ENCODE results near the gene PTPRM. TPM values are rescaled to one million over a fixed set of nuclear protein-coding genes. Genes with fewer than 3 reads are reported as not detected.

The PTPRM gene
- total RNA-seq, 4 donors from 2014 or later = 62.7 to 94.0 (median 76.0) TPM

DNA sequence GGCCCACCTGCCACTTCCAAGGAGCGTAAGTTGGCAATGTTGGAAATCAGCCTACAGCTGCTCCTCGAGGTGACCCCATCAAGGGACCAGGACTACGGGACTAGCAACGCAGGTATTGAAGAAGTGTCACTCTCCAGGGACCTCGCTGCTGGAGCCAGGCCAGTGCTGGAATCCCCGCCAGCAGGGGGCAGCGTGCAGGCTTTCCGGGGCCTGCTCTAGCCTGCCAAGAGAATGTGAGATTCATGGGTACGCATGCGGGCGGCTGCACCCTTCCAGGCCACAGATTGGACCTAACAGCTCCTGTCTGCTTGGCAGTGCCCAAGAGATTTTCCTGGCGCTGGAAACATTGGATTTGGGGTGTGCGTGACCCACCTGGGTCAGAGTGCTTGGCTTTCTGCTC lies 859.3 kb downstream of the PTPRM start:
- TF ChIP-seq POLR2A (IDR thresholded peaks at IDR 0.05; ENCODE audit: low read depth) (no peak), EP300 (IDR thresholded peaks at IDR 0.05) (no peak), POLR2AphosphoS5 (IDR thresholded peaks at IDR 0.05) (no peak)
- TF ChIP-seq, protein P1, sequence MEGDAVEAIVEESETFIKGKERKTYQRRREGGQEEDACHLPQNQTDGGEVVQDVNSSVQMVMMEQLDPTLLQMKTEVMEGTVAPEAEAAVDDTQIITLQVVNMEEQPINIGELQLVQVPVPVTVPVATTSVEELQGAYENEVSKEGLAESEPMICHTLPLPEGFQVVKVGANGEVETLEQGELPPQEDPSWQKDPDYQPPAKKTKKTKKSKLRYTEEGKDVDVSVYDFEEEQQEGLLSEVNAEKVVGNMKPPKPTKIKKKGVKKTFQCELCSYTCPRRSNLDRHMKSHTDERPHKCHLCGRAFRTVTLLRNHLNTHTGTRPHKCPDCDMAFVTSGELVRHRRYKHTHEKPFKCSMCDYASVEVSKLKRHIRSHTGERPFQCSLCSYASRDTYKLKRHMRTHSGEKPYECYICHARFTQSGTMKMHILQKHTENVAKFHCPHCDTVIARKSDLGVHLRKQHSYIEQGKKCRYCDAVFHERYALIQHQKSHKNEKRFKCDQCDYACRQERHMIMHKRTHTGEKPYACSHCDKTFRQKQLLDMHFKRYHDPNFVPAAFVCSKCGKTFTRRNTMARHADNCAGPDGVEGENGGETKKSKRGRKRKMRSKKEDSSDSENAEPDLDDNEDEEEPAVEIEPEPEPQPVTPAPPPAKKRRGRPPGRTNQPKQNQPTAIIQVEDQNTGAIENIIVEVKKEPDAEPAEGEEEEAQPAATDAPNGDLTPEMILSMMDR (IDR thresholded peaks at IDR 0.05) = no peak
- H3K27me3 ChIP-seq = no peaks in the 10 kb centered on the region
- intact Hi-C loops (cut with DNase I) = no loop called here

DNA sequence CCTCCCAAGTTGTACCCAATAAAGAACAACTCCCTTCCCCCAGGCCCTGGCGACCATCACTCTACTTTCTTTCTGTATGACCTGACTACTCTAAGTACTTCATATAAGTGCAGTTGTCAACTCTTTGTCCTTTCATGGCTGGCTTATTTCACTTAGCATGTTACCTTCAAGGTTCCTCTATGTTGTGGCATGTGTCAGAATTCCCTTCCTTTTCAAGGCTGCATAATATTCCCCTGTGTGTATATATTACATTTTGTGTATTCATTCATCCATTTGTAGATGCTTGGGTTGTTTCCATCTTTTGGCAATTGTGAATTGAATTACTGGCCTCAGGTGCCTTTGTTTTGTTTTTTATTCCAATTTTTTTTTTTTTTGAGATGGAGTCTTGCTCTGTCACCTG lies 860.2 kb downstream of the PTPRM start:
- TF ChIP-seq POLR2A (IDR thresholded peaks at IDR 0.05; ENCODE audit: low read depth) = no peak
- TF ChIP-seq, protein P1 (IDR thresholded peaks at IDR 0.05) = no peak
- no peak for TF ChIP-seq EP300 (IDR thresholded peaks at IDR 0.05)
- TF ChIP-seq POLR2AphosphoS5 (IDR thresholded peaks at IDR 0.05) = no peak
- Histone ChIP-seq H3K27ac (replicated peaks in 1 of 4) (no peak overlapping the region), H3K9me3 (no peaks in the 10 kb centered on the region), H3K36me3 (no peaks in the 10 kb centered on the region), H3K4me3 (no peak overlapping the region), H3K27me3 (no peaks in the 10 kb centered on the region), H3K4me1 (no peaks in the 10 kb centered on the region)
- DNase-seq (ENCODE audit: extremely low spot score) = no peak
- WGBS = 97% methylated on average over 1 of the region's 1 CpG
- intact Hi-C loops (cut with DNase I) = no loop called here

More for the DNA sequence above, 859.3 kb downstream of the PTPRM start:
- no peak for DNase-seq (ENCODE audit: extremely low spot score)
- Histone ChIP-seq H3K27ac (replicated peaks in 1 of 4) (no peak overlapping the region), H3K4me3 (no peak overlapping the region), H3K9me3 (no peaks in the 10 kb centered on the region), H3K36me3 (no peaks in the 10 kb centered on the region), H3K4me1 (no peaks in the 10 kb centered on the region)
- 96% methylated on average over 6 of the region's 13 CpGs for WGBS

DNA sequence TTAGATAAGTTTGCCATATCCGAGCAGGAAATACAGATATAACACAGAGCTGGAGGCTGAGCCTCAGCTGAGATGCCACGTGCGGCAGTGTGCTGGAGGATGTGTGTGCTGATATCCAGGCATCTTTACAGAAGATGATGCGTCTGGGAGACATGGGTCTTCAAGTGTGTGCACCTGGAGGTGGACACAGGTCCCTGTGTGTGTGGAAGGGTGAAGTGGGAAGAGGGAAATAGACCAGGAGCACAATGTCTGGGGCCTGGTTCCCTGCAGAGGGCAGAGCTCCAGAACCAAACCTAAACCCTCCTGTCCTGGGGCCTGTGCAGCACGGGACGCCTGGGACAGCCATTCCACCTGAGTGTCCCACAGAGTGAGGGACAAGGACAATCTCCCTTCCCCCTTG lies 861.8 kb downstream of the PTPRM start:
- intact Hi-C loops (cut with DNase I) = no loop called here

DNA sequence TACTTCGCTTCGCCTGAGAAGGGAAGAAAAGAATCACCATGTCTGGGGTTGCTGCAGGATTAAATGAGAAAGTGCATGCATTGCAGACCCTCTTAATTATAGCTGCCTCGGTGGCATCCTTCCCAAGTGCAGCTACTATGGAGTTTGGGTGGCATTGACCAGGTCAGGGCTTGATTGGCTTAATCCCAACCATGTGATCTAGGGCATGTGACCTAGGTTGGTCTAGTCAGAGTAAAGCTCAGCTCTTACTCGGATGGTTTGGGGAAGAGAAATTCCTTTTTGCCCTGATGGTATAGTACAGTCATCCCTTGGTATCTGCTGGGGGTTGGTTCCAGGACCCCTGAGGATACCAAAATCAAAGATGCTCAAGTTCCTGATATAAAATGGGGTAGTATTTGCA lies 863.9 kb downstream of the PTPRM start:
- no peak for DNase-seq (ENCODE audit: extremely low spot score)
- Histone ChIP-seq H3K27ac (replicated peaks in 1 of 4) (no peak overlapping the region), H3K27me3 (peaks cover 0 to 9% (median 0%) of the 10 kb centered on the region in 4 donors), H3K4me3 (no peak overlapping the region), H3K4me1 (no peaks in the 10 kb centered on the region), H3K9me3 (no peaks in the 10 kb centered on the region), H3K36me3 (no peaks in the 10 kb centered on the region)
- TF ChIP-seq EP300 (IDR thresholded peaks at IDR 0.05) (no peak), POLR2AphosphoS5 (IDR thresholded peaks at IDR 0.05) (no peak), POLR2A (IDR thresholded peaks at IDR 0.05; ENCODE audit: low read depth) (no peak)
- TF ChIP-seq, protein P1 (IDR thresholded peaks at IDR 0.05) = no peak
- WGBS = 85% methylated on average over 4 of the region's 4 CpGs
- intact Hi-C loops (cut with DNase I) = no loop called here

More for the DNA sequence above, 861.8 kb downstream of the PTPRM start:
- Histone ChIP-seq H3K36me3 (no peaks in the 10 kb centered on the region), H3K4me3 (no peak overlapping the region), H3K9me3 (no peaks in the 10 kb centered on the region), H3K27me3 (no peaks in the 10 kb centered on the region), H3K4me1 (no peaks in the 10 kb centered on the region), H3K27ac (replicated peaks in 1 of 4) (no peak overlapping the region)
- DNase-seq (ENCODE audit: extremely low spot score) = no peak
- 81% methylated on average over 5 of the region's 6 CpGs for WGBS
- TF ChIP-seq POLR2AphosphoS5 (IDR thresholded peaks at IDR 0.05) = no peak
- no peak for TF ChIP-seq POLR2A (IDR thresholded peaks at IDR 0.05; ENCODE audit: low read depth)
- TF ChIP-seq, protein P1 (IDR thresholded peaks at IDR 0.05) = no peak
- no peak for TF ChIP-seq EP300 (IDR thresholded peaks at IDR 0.05)

DNA sequence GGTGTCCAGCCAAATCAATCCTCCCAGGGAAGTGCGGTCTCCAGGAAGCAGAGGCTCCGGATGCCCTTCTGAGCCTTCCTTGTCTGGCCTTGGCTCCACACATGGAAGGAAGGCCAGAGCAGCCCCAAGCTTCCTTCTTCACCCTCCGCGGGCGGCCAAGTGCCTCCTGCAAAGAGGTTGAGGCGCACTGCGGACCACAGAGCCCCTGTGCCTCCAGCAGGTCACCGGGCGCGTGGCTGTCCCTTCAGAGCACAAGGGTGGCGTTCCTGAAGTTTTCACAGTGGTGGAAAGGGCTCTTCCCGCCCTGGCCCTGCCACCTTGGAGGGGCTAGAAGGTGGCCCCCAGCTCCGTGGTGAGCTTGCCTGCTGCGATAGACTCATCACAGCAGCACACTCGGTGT lies 866.2 kb downstream of the PTPRM start:
- H3K4me3 ChIP-seq = no peak overlapping the region
- H3K27me3 ChIP-seq = peaks cover 0 to 21% (median 0%) of the 10 kb centered on the region in 4 donors
- DNase-seq (ENCODE audit: extremely low spot score) = no peak
- intact Hi-C loops (cut with DNase I) = no loop called here
- WGBS = 77% methylated on average over 5 of the region's 15 CpGs
- H3K4me1 ChIP-seq = no peaks in the 10 kb centered on the region
- H3K9me3 ChIP-seq = no peaks in the 10 kb centered on the region
- no peaks in the 10 kb centered on the region for H3K36me3 ChIP-seq
- no peak overlapping the region for H3K27ac ChIP-seq (replicated peaks in 1 of 4)
- TF ChIP-seq POLR2A (IDR thresholded peaks at IDR 0.05; ENCODE audit: low read depth) = no peak
- no peak for TF ChIP-seq EP300 (IDR thresholded peaks at IDR 0.05)
- TF ChIP-seq, protein P1 (IDR thresholded peaks at IDR 0.05) = no peak
- no peak for TF ChIP-seq POLR2AphosphoS5 (IDR thresholded peaks at IDR 0.05)

Data from esophagus muscularis mucosa (tissue), 4 donors.